Cardiac septum (tissue), 1 donor: Measurements from ENCODE around the gene INSIG2. TPM values are rescaled to one million over a fixed set of nuclear protein-coding genes. Genes with fewer than 3 reads are reported as not detected.

Source experiments
- DNase-seq: peaks from one replicate; pipeline ENCODE4 v3.0.0-alpha.2; 2020; ENCODE audit warnings: low spot score
- intact Hi-C: fragments of 100-400 bp; cut with DNase I; formaldehyde crosslinking; loops from one replicate; pipeline ENCODE4 v1.14.0; 2022
- total RNA-seq: library from RNA; stranded (reverse); fragmentation: NEBNext Ultra II Directional; extraction: Animal tissue kit (Norgen Biotek cat#: 25700); gene quantifications from one replicate; pipeline ENCODE4 v1.2.1, GENCODE V29; 2021
- donor health status: DM: no; HTN: no; CAD: no.

Gene INSIG2
- total RNA-seq, 1 donor from 2014 or later = 14.0 TPM

GRCh38 chr2:118056801-118057200, 31.5 kb upstream of the INSIG2 start:
- intact Hi-C loops = no loop called here
- DNase-seq = no peak

- intact Hi-C loops = no loop called here
- no peak for DNase-seq
These were observed 29.3 kb upstream of the INSIG2 start for GRCh38 chr2:118058951-118059350.

GRCh38 chr2:118059919-118060478, 28.3 kb upstream of the INSIG2 start:
- intact Hi-C loops = no loop called here
- DNase-seq = no peak

GRCh38 chr2:118061135-118061955, 26.9 kb upstream of the INSIG2 start:
- intact Hi-C loops = no loop called here
- no peak for DNase-seq

GRCh38 chr2:118062048-118062447, 26.2 kb upstream of the INSIG2 start:
- DNase-seq = no peak
- intact Hi-C loops = no loop called here

- no peak for DNase-seq
- intact Hi-C loops = no loop called here
These were observed 25.6 kb upstream of the INSIG2 start for GRCh38 chr2:118062669-118063068.

- no peak for DNase-seq
- intact Hi-C loops = no loop called here
These were observed 23.1 kb upstream of the INSIG2 start for GRCh38 chr2:118065015-118065706.

GRCh38 chr2:118065921-118066511, 22.3 kb upstream of the INSIG2 start:
- intact Hi-C loops = no loop called here
- no peak for DNase-seq

- intact Hi-C loops = no loop called here
- DNase-seq = no peak
These were observed 10.5 kb upstream of the INSIG2 start for GRCh38 chr2:118077636-118078247.

GRCh38 chr2:118078734-118079133, 9.5 kb upstream of the INSIG2 start:
- no peak for DNase-seq
- intact Hi-C loops = no loop called here

- intact Hi-C loops = loop anchor here (5.0 kb wide), 1 partner anchor 72 kb away; the partner anchor contains the start of gene CCDC93
- DNase-seq = no peak
These were observed 3.7 kb upstream of the INSIG2 start for GRCh38 chr2:118084491-118085089.

- intact Hi-C loops = loop anchor here (5.0 kb wide), 1 partner anchor 73 kb away; the partner anchor contains the start of gene CCDC93
- no peak for DNase-seq
These were observed 2.9 kb upstream of the INSIG2 start for GRCh38 chr2:118085173-118086023.

GRCh38 chr2:118086024-118086633, 2.1 kb upstream of the INSIG2 start:
- DNase-seq = no peak

GRCh38 chr2:118089139-118089800, 999 bp downstream of the INSIG2 start:
- no peak for DNase-seq
- intact Hi-C loops = loop anchor here (5.0 kb wide), 1 partner anchor 77 kb away; the partner anchor contains the start of gene CCDC93

More at GRCh38 chr2:118086024-118086633, 2.1 kb upstream of the INSIG2 start:
- intact Hi-C loops = loop anchor here (5.0 kb wide), 1 partner anchor 74 kb away; the partner anchor contains the start of gene CCDC93

- intact Hi-C loops = no loop called here
- no peak for DNase-seq
These were observed 2.3 kb downstream of the INSIG2 start for GRCh38 chr2:118090387-118091139.

- intact Hi-C loops = no loop called here
- no peak for DNase-seq
These were observed 2.8 kb downstream of the INSIG2 start for GRCh38 chr2:118091140-118091478.

- intact Hi-C loops = no loop called here
- DNase-seq = no peak
These were observed 3.4 kb downstream of the INSIG2 start for GRCh38 chr2:118091631-118092030.
